Loucy (cell line): Measurements from ENCODE around the gene CDK18.
A peak's percentile ranks its signal among the peaks of the same experiment; 100 is the strongest.

ENCODE experiments used
- EZH2phosphoT487 ChIP-seq: fragments of 200-600 bp; IDR thresholded peaks from 2 replicates; pipeline ENCODE4 v1.6.1; 2018; ENCODE audit warnings: antibody characterized with exemption, mild to moderate bottlenecking, moderate library complexity, borderline replicate concordance
- TF ChIP-seq, protein P1 (sequence below): fragments of 200-600 bp; sonication (generic); conservative IDR thresholded peaks from 2 replicates; pipeline ENCODE4 v1.5.1; 2014; ENCODE audit warnings: mild to moderate bottlenecking, antibody characterized with exemption, low read length

- TF ChIP-seq, protein P1, sequence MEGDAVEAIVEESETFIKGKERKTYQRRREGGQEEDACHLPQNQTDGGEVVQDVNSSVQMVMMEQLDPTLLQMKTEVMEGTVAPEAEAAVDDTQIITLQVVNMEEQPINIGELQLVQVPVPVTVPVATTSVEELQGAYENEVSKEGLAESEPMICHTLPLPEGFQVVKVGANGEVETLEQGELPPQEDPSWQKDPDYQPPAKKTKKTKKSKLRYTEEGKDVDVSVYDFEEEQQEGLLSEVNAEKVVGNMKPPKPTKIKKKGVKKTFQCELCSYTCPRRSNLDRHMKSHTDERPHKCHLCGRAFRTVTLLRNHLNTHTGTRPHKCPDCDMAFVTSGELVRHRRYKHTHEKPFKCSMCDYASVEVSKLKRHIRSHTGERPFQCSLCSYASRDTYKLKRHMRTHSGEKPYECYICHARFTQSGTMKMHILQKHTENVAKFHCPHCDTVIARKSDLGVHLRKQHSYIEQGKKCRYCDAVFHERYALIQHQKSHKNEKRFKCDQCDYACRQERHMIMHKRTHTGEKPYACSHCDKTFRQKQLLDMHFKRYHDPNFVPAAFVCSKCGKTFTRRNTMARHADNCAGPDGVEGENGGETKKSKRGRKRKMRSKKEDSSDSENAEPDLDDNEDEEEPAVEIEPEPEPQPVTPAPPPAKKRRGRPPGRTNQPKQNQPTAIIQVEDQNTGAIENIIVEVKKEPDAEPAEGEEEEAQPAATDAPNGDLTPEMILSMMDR, result peak; percentile 79
- TF ChIP-seq EZH2phosphoT487, result no peak
Measured at GRCh38 chr1:205523891-205524793, 19.7 kb downstream of the CDK18 start.
